ENCODE results near the gene TDRKH.

TDRKH gene

DNA sequence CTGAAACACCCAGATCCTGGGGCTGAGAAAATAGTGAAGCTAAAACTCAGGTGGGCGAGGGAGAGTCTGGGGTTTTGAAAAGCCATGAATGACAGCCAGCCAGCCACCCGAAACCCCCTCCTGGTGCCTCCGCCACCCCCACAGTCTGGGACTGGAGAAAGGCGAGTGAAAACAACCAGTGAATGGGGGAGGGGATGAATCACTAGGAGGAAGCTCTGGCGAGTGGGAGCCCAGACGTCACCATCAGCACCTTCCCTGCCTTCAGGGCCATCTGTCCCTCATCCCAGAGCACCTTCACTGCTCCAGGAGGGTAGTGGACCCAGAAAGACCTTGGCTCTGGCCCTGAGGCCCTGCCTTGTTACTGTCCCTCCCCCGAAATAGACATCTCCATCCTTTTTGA lies 32.1 kb upstream of the TDRKH start:
- DNase-seq: no peak

- DNase-seq: peak; percentile 36 to 51
These were observed 30.6 kb upstream of the TDRKH start for GRCh38 chr1:151820940-151821339.

DNA sequence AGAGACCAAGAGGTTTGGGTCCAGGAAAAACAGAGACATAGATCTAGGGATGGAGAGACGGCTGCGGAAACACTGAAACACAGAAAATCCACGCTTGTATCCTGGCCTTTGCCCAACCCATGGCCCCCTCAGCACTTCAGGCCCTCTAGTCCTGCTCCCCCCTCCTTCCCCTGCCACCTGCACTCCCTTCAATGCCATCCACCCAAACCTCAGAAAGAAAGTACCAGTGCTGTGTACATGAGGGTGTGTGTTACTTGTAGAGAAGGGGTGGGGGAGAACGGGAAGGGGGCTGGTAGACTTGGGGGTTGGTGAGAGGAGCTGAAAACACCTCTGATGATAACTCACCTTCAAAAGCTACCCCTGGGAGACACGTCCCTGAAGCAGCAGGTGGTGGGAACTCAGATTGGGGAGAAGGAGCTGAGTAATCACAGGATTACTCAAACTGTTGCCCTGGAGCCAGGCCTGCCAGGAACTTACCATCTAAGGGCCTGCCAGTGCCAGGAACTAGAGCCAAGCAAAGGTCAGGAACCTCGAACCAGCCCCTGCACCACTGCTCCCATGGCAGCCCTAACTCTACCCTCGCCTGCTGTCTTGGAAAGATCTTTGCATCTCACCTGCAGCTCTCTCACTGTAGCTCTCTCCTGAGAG lies 29.8 kb upstream of the TDRKH start:
- no peak for DNase-seq

DNA sequence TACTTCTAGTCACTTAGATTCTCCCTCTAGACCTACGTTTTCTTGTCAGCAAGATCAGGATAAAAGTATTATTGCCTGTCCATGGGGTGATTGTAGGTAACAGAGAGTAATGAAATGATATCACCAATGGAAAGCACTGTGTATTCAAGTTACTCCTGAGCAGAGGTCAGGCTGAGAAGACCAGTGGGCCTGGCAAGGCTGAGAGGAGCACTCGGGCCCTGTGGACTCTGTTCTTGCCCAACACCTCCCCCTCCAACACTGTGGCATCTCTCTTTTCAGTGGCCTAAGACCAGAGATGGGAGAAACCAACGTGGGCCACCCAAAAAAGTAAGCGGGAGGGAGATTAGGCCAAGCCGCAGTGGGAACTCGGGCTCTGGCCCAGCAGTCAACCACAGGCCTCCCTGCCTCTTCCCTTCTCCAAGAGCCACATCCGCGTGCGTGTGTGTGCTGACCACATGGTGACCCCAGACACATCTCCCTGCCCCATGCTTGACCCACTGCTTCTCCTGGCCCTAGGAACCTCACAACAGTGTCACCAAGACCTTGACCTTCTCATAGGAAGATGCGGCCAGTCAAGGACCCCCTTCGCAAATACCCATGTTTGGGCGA lies 29.0 kb upstream of the TDRKH start:
- DNase-seq: no peak

GRCh38 chr1:151817353-151817730 lies 27.0 kb upstream of the TDRKH start:
- no peak for DNase-seq

DNA sequence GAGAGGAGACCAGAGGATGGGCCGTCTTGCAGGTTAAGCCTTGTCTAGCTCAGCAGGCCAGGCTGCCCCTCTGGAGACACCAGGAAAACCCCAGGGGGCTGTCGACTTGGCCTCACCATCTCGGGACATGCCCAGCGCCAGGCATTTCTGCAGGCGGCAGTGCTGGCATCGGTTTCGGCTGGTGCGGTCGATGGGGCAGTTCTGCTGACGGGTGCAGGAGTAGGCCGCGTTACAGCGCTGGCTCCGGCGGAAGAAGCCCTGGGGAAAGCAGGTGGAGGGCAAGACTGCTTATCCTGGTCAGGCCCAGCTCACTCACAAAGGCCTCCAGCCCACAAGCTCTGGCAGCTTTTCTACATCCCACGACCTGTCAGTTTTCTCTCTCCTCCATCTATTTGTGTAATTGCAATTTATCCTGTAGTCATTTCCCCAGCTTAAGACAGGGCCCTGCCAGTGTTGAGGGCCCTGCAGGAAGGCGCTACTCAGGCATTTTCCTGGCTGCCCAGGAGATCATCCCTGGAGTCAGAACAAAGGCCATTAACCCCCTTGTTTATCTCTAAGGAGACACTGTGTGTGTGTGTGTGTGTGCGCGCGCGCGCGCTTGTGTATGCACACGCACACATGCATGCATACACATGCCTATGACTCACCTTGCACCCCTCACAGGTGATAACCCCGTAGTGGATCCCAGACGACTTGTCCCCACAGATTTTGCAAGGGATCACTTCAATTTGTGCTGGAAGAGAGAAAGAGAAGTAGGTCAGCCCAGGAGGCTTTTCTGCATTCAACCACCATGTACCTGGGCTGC lies 26.4 kb upstream of the TDRKH start:
- DNase-seq: no peak

- DNase-seq: no peak
These were observed 25.5 kb upstream of the TDRKH start for GRCh38 chr1:151815716-151816327.

- no peak for DNase-seq
These were observed 24.8 kb upstream of the TDRKH start for GRCh38 chr1:151814971-151815545.

GRCh38 chr1:151814426-151814825 lies 24.1 kb upstream of the TDRKH start:
- DNase-seq: no peak

GRCh38 chr1:151813271-151813977 lies 23.1 kb upstream of the TDRKH start:
- no peak for DNase-seq

DNA sequence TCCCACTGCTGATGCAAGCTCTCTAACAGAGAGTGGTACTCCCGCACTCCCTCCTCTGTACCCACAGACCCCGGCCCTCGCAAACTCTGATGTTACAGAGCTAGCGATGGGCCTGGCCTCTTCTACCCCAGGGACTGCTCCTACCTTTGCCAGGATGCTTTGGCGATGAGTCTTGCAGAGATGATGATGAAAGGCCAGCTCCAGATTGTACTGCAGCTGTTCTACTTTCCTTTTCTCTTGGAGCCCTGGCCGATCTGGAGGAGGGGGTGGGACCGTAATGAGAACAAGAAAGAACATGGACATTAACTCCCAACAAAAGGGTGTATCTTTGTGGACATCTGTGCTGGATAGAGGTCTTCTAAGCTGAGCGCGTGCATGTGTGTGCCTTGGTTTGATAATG lies 20.9 kb upstream of the TDRKH start:
- no peak for DNase-seq

DNA sequence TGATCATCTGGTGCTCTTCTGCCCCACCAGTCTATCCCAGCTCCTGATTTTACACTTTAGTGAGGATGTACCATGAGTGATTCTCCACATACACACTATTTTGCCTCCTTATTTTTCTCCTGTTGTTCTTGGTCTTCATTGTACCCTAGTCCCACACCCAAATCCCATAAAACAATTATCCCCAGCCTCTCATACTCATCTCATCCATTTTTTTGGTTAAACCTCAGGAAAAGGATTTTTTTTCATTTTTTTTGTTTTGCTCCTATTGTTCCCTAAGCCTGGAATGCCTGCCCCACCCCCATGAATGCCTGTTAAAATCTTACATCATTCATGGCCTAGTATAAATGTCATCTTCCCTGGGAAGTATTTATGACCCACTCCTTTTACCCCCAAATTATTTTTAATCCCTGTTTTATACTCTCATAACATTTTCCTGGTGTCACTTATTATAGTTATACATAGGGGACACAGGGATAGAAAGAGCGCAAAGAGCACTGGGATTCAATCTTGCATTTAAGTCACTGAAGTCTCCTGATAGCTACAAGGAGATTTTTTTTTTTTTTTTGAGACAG lies 19.8 kb upstream of the TDRKH start:
- DNase-seq: no peak

DNA sequence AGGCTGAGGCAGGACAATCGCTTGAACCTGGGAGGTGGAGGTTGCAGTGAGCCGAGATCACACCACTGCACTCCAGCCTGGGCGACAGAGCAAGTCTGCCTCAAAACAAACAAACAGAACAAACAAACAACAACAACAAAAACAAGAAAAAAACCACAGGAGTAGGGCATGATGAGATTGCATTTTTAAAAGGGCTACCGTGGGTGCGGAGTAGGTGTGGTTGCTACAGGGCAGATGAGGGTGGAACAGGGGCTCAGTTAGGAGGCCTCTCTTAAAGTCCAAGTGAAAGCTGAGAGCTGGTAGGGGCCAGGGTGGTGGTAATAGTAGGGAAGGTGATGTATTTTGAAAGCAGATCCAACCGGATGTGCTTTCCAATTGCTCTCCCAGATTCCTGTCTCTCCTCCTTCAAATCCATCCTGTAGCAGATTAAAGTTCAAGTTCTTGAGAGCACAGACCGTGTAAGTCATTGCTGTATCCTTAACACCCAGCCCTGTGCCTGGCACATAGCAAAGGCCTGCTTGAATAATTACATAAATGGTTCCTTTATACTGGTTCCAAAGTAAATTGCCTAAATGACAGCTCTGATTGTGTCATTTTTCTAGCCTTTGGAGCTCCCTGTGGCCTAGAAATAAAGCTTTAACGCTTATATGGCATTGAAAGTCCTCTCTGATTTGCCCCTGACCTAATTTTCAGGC lies 19.1 kb upstream of the TDRKH start:
- no peak for DNase-seq

DNA sequence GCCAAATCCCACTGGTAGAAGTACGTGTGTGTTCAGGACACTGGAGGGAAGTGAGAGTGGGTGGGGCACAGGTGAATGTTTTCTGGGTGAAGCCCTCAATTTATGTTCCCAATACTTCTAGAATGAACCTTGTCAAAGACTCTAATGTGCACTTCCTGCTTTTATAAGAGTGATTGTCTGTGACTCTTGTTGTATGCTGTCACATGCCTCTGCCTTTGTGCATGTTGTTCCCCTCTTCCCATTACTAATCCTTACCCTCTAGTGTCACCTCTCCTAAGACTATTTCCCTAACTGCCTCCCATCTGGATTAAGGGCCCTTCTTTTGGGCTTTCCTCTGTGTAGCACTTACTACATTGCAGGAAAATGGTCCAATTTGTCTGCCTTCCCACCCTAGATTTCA lies 17.5 kb upstream of the TDRKH start:
- no peak for DNase-seq

GRCh38 chr1:151807131-151807530 lies 16.8 kb upstream of the TDRKH start:
- no peak for DNase-seq

DNA sequence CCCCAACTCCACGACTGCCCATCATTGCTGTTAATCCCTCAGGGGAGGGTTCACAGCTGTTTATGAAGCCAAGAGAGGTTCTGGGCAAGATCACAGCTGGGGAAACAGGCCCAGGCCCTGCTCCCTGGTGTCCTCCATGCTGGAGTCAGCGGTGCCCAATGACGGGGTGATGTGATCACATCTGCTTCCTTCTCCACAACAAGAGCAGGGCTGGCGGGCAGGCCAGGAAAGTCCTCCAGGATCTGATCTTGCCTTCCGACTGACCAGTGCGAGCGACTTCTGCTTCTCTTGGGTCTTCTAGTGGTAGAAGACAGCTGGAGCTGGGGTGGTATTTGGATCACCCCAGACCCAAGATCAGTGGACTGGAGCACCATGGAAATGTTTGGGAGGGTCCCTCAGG lies 15.9 kb upstream of the TDRKH start:
- DNase-seq: no peak

DNA sequence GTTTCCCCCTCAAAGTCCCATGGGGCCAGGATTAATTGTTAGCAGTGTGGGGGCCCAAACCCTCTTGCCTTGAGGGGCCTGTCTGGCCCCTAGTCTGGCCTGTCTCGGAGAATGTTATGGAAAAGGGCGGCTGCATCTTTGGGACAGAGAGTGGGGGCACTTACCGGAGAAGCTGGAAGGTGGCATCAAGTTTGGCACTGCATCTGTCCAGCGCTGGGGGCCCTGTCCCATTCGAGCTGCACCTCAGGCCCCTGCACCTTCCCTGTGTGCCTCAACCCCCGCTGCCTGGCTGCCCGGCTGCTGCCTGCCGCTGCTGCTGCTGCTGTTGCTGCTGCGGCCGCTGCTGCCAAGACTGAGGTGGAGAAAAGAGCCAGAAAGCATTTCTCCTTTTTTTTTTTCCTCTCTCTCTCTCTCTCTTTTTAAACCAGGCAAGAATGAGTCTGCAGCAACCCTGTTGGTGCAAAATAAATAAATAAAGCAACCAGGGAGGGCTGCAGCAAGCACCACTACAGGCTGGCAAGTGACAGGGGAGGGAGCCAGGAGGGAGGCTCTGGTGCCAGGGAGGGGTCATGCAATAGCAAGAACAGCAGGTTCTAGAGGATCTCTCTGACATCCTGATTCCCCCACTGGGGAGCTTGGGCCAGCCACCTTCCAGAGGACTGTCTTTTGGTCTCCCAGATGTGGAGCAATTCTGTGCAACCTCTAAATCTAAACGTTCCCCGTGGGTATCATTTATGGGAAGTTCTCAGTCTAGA lies 14.9 kb upstream of the TDRKH start, which contains the start of gene LINGO4:
Gene LINGO4, minus strand, starts transcription at position 354 of the 755 bp plus-strand sequence. CDS start 2,715 bp downstream, outside the sequence.
- no peak for DNase-seq

DNA sequence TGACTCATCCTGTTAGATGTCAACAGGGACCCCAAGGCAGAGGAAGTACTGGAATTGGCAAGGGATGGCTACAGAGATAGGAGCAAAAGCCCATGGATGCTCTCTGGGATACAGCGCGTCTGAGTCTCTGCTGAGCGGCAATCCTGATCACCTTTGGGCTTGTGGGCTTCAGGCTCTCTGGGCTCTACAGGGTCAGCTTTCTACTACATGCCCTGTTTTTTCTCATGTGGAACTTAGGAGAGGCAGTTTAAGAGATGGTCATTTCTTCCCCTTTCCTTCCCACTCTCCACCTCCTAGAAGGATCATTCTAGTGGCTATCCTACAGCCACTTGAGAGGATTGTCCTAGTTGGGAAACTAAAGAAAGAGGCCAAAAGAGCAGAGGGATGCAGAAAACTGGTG lies 13.6 kb upstream of the TDRKH start:
- no peak for DNase-seq

- no peak for DNase-seq
These were observed 12.9 kb upstream of the TDRKH start for GRCh38 chr1:151803164-151803563.

- DNase-seq: no peak
These were observed 12.1 kb upstream of the TDRKH start for GRCh38 chr1:151802372-151802771.

DNA sequence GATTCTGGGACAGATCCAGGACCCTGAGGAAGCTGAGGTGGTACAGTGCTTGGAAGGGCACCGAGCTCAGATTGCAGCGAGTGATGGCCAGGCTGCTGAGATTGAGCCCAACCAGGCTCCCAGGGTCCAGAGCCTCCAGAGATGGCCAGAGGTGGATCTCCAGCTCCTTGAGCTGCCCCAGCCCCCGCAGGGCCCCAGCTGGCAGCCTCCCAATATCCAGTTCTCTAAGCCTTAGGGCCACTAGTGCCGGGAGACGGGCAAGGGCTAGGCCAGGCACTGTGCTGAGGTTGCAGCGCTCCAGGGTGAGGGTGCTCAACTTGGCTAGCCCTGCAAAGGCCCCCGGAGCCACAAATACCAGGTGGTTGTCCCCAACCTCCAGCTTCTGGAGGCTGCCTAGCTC lies 11.5 kb upstream of the TDRKH start:
- no peak for DNase-seq

Data from NCI-H187 (cell line).